A673 (cell line): ENCODE measurements around the gene NRIP2. TPM values are rescaled to one million over a fixed set of nuclear protein-coding genes. Genes with fewer than 3 reads are reported as not detected.

Experiments used
- Bru-seq: library from RNA; stranded (reverse); fragments of 400-500 nt; gene quantifications from one replicate; lab custom pipeline; 2021; lab: Mats Ljungman, UMichigan
- BruChase-seq, 2 experiments: library from RNA; stranded (reverse); fragments of 400-500 nt; gene quantifications; one replicate each; lab custom pipeline; 2021; lab: Mats Ljungman, UMichigan
- BruUV-seq: library from RNA; stranded (reverse); fragments of 400-500 nt; replicated peaks from 2 replicates; lab custom pipeline; 2021; lab: Mats Ljungman, UMichigan
- CTCF ChIA-PET: fragments of 300-600 bp; sonication (Branson Sonifier 250); formaldehyde crosslinking; loops from one replicate; lab custom pipeline; 2022; ENCODE audit warnings: antibody characterized with exemption; lab: Charles Lee
- POLR2A ChIA-PET: fragments of 300-600 bp; sonication (Branson Sonifier 250); formaldehyde crosslinking; loops from one replicate; lab custom pipeline; 2022; ENCODE audit warnings: antibody characterized with exemption; ENCODE audit not compliant: low non-redundant PET; lab: Charles Lee
- DNase-seq: peaks from one replicate; pipeline ENCODE4 v3.0.0-alpha.2; 2015; ENCODE audit warnings: low spot score
- H3K27ac ChIP-seq: fragments of 200-600 bp; sonication (generic); 2 replicates; pipeline ENCODE4 v1.5.1; 2016; ENCODE audit warnings: mixed run types, low read depth, mild to moderate bottlenecking, mixed read lengths, antibody characterized with exemption, low read length; ENCODE audit not compliant: poor library complexity, severe bottlenecking
- H3K27me3 ChIP-seq: fragments of 200-600 bp; sonication (generic); replicated peaks from 2 replicates; pipeline ENCODE4 v1.6.1; 2017; ENCODE audit warnings: mixed run types, low read depth, mild to moderate bottlenecking, mixed read lengths, antibody characterized with exemption, low read length; ENCODE audit not compliant: insufficient read depth, poor library complexity
- H3K36me3 ChIP-seq: fragments of 200-600 bp; sonication (generic); 2 replicates; pipeline ENCODE4 v1.6.1; 2016; ENCODE audit warnings: mixed run types, mild to moderate bottlenecking, mixed read lengths, antibody characterized with exemption, low read length; ENCODE audit not compliant: insufficient read depth, poor library complexity, severe bottlenecking
- H3K4me1 ChIP-seq: fragments of 200-600 bp; sonication (generic); 2 replicates; pipeline ENCODE4 v1.6.1; 2017; ENCODE audit warnings: mixed run types, mild to moderate bottlenecking, mixed read lengths, antibody characterized with exemption, low read length; ENCODE audit not compliant: insufficient read depth, poor library complexity, severe bottlenecking
- H3K4me3 ChIP-seq: fragments of 200-600 bp; sonication (generic); 2 replicates; pipeline ENCODE4 v1.5.1; 2016; ENCODE audit warnings: low read depth, mixed run types, mild to moderate bottlenecking, mixed read lengths, low read length; ENCODE audit not compliant: poor library complexity, severe bottlenecking
- H3K9me3 ChIP-seq: fragments of 200-600 bp; sonication (generic); 2 replicates; pipeline ENCODE4 v1.6.1; 2016; ENCODE audit warnings: mixed run types, low read depth, mild to moderate bottlenecking, mixed read lengths, antibody characterized with exemption, low read length; ENCODE audit not compliant: poor library complexity, severe bottlenecking
- EZH2 ChIP-seq: fragments of 200-600 bp; sonication (generic); IDR thresholded peaks from 2 replicates; pipeline ENCODE4 v1.6.1; 2017; ENCODE audit warnings: borderline replicate concordance, low read depth, mild to moderate bottlenecking, mixed read lengths, antibody characterized with exemption, low read length; ENCODE audit not compliant: poor library complexity, severe bottlenecking
- intact Hi-C: fragments of 100-400 bp; cut with micrococcal nuclease; formaldehyde crosslinking; loops from one replicate; pipeline ENCODE4 v1.10.0; 2022; ENCODE audit not compliant: unreplicated experiment
- long read RNA-seq: library from polyadenylated mRNA; stranded (forward); transcript quantifications from one replicate; pipeline ENCODE4 v2.0.0, GENCODE V29; 2022
- total RNA-seq: library from RNA; stranded (reverse); gene quantifications from 2 replicates; pipeline ENCODE4 v1.2.3, GENCODE V29; 2021
- TF ChIP-seq, protein P1 (sequence below): fragments of 300-800, 200-600 bp; sonication (generic); conservative IDR thresholded peaks from 2 replicates; pipeline ENCODE4 v1.5.1; 2017; ENCODE audit warnings: low read depth, mild to moderate bottlenecking, antibody characterized with exemption, low read length, moderate library complexity, mixed read lengths

Gene NRIP2, protein sequence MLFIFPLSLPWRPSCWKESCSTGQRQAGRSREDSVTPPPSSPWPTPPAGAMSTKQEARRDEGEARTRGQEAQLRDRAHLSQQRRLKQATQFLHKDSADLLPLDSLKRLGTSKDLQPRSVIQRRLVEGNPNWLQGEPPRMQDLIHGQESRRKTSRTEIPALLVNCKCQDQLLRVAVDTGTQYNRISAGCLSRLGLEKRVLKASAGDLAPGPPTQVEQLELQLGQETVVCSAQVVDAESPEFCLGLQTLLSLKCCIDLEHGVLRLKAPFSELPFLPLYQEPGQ
- total RNA-seq (0.28 and 0.39 TPM in 2 replicates), Bru-seq, nascent RNA (percentile 12 among the genes with signal in this experiment), BruChase-seq, experiment 1, labeled RNA remaining after a 2-hour chase (percentile 22 among the genes with signal in this experiment), BruChase-seq, experiment 2, labeled RNA remaining after a 6-hour chase (percentile 20 among the genes with signal in this experiment)
- long read RNA-seq, partial matches to known transcripts: 0 of 1 reads
- long read RNA-seq, other reads (novel, unspliced or antisense): 1 of 1 reads

DNA sequence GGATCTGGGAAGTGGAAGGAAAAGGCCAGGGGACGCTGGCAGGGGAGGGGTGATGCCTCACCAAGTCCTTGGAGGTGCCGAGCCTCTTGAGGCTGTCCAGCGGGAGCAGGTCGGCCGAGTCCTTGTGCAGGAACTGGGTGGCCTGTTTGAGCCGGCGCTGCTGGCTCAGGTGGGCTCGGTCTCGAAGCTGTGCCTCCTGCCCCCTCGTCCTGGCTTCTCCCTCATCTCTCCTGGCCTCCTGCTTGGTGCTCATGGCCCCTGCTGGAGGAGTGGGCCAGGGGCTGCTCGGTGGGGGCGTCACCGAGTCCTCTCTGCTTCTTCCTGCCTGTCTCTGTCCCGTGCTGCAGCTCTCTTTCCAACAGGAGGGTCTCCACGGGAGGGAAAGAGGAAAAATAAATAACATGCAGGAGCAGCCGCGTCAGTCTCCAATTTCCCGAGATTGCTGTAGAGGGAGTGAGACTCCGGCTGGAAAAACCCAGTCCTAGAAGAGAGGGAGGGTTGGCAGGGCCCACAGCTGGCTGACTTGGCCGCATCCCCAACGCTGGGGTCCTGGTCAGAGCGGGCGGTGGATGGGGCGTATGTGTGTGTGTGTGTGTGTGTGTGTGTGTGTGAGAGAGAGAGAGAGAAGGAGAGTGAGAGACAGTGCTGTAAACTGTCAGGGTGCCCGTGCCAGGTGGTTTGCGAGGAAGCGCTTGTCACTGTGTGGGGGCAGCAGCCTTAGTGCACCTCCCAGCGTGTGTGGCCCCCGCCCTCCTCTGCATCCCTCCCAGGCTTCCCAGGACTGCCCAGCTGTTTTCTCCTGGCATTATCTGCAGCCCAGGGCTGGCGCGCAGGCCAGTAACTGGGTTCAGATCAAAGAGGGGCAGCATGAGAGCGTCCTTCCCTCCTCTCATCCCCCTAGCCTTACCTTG is at the start of gene NRIP2:
Gene NRIP2 (minus strand): TSS at position 455 of the 911 bp plus-strand sequence. CDS start 52 bp downstream, at position 403.
- Histone ChIP-seq H3K9me3 (no peaks in the 10 kb centered on the region), H3K4me1 (peaks cover 16% of the 10 kb centered on the region), H3K36me3 (no peaks in the 10 kb centered on the region), H3K4me3 (no peak within 1 kb of the TSS), H3K27me3 (no peaks in the 10 kb centered on the region), H3K27ac (no peak within 1 kb of the TSS)
- no TSS peak for BruUV-seq
- POLR2A ChIA-PET: interaction anchor here (0.6 kb wide), 1 partner anchor 40 kb away, joined by 5 read pairs; no protein-coding TSS in a partner anchor
- peak; percentile 20 for DNase-seq
- CTCF ChIA-PET: interaction anchor here (0.8 kb wide), 1 partner anchor 11 kb away, joined by 3 read pairs; no protein-coding TSS in a partner anchor
- intact Hi-C loops: no loop called here
- TF ChIP-seq, protein P1, sequence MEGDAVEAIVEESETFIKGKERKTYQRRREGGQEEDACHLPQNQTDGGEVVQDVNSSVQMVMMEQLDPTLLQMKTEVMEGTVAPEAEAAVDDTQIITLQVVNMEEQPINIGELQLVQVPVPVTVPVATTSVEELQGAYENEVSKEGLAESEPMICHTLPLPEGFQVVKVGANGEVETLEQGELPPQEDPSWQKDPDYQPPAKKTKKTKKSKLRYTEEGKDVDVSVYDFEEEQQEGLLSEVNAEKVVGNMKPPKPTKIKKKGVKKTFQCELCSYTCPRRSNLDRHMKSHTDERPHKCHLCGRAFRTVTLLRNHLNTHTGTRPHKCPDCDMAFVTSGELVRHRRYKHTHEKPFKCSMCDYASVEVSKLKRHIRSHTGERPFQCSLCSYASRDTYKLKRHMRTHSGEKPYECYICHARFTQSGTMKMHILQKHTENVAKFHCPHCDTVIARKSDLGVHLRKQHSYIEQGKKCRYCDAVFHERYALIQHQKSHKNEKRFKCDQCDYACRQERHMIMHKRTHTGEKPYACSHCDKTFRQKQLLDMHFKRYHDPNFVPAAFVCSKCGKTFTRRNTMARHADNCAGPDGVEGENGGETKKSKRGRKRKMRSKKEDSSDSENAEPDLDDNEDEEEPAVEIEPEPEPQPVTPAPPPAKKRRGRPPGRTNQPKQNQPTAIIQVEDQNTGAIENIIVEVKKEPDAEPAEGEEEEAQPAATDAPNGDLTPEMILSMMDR: no peak
- TF ChIP-seq EZH2: no peak

DNA sequence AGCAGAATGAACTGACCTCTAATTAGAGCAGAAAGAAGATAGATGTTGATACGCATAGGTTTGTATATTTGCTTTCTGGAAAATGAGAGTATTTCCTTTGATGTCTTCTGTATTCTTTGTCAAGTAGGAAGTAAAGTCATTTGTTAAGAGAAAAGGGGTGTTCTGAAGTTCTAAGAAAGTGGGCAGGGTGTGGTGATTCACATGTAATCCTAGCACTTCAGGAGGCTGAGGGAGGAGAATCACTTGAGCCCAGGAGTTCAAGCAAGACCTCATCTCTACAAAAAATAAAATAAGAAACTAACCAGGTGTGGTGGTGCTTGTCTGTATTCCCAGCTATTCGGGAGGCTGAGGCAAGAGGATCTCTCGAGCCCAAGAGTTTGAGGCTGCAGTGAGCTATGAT is 45.0 kb upstream of the NRIP2 start:
- Histone ChIP-seq H3K4me1 (no peaks in the 10 kb centered on the region), H3K27me3 (no peaks in the 10 kb centered on the region), H3K36me3 (peaks cover 18% of the 10 kb centered on the region), H3K4me3 (no peak overlapping the region), H3K27ac (no peak overlapping the region), H3K9me3 (no peaks in the 10 kb centered on the region)
- ChIA-PET POLR2A (no interaction called here), CTCF (no interaction called here)
- TF ChIP-seq EZH2: no peak
- TF ChIP-seq, protein P1: no peak
- BruUV-seq: TSS peak; percentile 12
- no peak for DNase-seq
- intact Hi-C loops: no loop called here
